ENCODE data around the gene B4GALT6. TPM values are rescaled to one million over a fixed set of nuclear protein-coding genes. Genes with fewer than 3 reads are reported as not detected.

The B4GALT6 gene
- total and polyA plus RNA-seq, 2 of the 8 experiments (the other 6 are each of a cell fraction or from before 2014, with no cell fraction given), result 6.3 to 41.5 TPM

DNA sequence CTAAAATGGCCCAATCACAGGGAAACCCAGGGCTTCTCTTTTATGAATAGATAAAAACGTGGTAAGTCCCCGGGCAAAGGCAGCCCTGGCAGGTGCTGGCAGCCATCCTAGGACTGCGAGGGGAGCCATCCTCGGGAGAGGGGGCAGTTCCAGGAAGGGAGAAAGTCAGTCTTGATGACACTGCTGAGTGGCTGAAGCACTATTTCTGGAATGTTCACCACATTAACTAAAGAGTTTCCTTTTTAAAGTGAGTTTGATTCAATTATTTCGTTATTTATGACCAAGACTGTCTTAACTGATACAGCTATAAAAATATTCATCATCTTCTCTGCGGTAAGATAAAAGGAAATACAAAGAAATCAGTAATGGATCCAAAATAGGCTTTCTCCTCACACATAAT is 72.3 kb downstream of the B4GALT6 start:
- POLR2A ChIA-PET (ENCODE audit: partially characterized antibody), result no interaction called here
- no peak overlapping the region for H2AFZ ChIP-seq (ENCODE audit: low read length)
- no peak for TF ChIP-seq BCL11A (IDR thresholded peaks at IDR 0.05; ENCODE audit: low read depth in 2 of 2, low read length in 2 of 2)
- no peak for TF ChIP-seq USF2 (IDR thresholded peaks at IDR 0.05; ENCODE audit: low read length)
- TF ChIP-seq TAF7 (optimal IDR thresholded peaks at IDR 0.05; ENCODE audit: borderline replicate concordance, low read depth, low read length), result no peak
- no peak for TF ChIP-seq RFX5 (IDR thresholded peaks at IDR 0.05; ENCODE audit: borderline replicate concordance, low read depth, low read length)
- TF ChIP-seq CEBPB (IDR thresholded peaks at IDR 0.05; ENCODE audit: low read depth, low read length), result no peak
- no peak for TF ChIP-seq SIRT6 (IDR thresholded peaks at IDR 0.05; ENCODE audit: low read length)
- TF ChIP-seq FOSL1 (IDR thresholded peaks at IDR 0.05; ENCODE audit: insufficient read depth, low read depth, low read length), result no peak
- TF ChIP-seq SP1 (IDR thresholded peaks at IDR 0.05; ENCODE audit: low read depth, low read length), result no peak
- TF ChIP-seq ASH2L (IDR thresholded peaks at IDR 0.05; ENCODE audit: low read length), result no peak
- TF ChIP-seq, protein P1, sequence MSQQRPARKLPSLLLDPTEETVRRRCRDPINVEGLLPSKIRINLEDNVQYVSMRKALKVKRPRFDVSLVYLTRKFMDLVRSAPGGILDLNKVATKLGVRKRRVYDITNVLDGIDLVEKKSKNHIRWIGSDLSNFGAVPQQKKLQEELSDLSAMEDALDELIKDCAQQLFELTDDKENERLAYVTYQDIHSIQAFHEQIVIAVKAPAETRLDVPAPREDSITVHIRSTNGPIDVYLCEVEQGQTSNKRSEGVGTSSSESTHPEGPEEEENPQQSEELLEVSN (IDR thresholded peaks at IDR 0.05), result no peak
- TF ChIP-seq, protein P2, sequence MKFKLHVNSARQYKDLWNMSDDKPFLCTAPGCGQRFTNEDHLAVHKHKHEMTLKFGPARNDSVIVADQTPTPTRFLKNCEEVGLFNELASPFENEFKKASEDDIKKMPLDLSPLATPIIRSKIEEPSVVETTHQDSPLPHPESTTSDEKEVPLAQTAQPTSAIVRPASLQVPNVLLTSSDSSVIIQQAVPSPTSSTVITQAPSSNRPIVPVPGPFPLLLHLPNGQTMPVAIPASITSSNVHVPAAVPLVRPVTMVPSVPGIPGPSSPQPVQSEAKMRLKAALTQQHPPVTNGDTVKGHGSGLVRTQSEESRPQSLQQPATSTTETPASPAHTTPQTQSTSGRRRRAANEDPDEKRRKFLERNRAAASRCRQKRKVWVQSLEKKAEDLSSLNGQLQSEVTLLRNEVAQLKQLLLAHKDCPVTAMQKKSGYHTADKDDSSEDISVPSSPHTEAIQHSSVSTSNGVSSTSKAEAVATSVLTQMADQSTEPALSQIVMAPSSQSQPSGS (IDR thresholded peaks at IDR 0.05; ENCODE audit: low read length), result no peak
- no peak for TF ChIP-seq JUN (IDR thresholded peaks at IDR 0.05; ENCODE audit: low read depth, low read length)

More for the DNA sequence above, 72.3 kb downstream of the B4GALT6 start:
- H3K79me1 ChIP-seq (ENCODE audit: low read depth, low read length), result no peaks in the 10 kb centered on the region
- WGBS, 2 experiments (ENCODE audit: extremely low coverage in 1 of 2, insufficient coverage in 1 of 2, insufficient read length in 1 of 2, insufficient replicate concordance in 2 of 2, low coverage in 1 of 2, low lambda C conversion rate in 2 of 2, missing lambda C conversion rate in 1 of 2), result 80% methylated on average over 6 of the region's 6 CpGs; no CpG with 5 or more reads in 1 of the 2 experiments
- H3K36me3 ChIP-seq (ENCODE audit: control insufficient read depth in 2 of 4, insufficient read depth in 4 of 4, low read length in 3 of 4), result no peaks in the 10 kb centered on the region
- H2BK15ac ChIP-seq (ENCODE audit: low read length), result no peak overlapping the region
- no peak overlapping the region for H2BK12ac ChIP-seq (ENCODE audit: low read depth, low read length)
- CTCF ChIA-PET (ENCODE audit: partially characterized antibody), result interaction anchor here (0.6 to 2.9 kb wide), 12 partner anchors 14 to 474 kb away, joined by 3 to 16 read pairs (median 6); no protein-coding TSS in a partner anchor
- DNase-seq (ENCODE audit: low read depth in 1 of 2, low spot score in 2 of 2), result no peak
- no peak overlapping the region for H4K91ac ChIP-seq (replicated peaks; ENCODE audit: insufficient read length, low read length)
- H3K27ac ChIP-seq (ENCODE audit: low read depth, low read length), result no peak overlapping the region
- no peaks in the 10 kb centered on the region for H3K79me2 ChIP-seq (ENCODE audit: control insufficient read depth in 1 of 2, insufficient read depth in 2 of 2, low read length in 2 of 2)
- H3K56ac ChIP-seq (replicated peaks; ENCODE audit: insufficient read length, low read depth, low read length), result no peak overlapping the region
- no peak overlapping the region for H2AK5ac ChIP-seq (ENCODE audit: low read depth, low read length)
- H3K9ac ChIP-seq (replicated peaks in 1 of 4; ENCODE audit: extremely low read depth in 1 of 4, low read depth in 3 of 4, low read length in 3 of 4), result no peak overlapping the region
- no peak overlapping the region for H4K8ac ChIP-seq (ENCODE audit: extremely low read depth, insufficient read depth, low read length)
- no peaks in the 10 kb centered on the region for H3K9me3 ChIP-seq (ENCODE audit: insufficient read depth in 2 of 2, low read depth in 1 of 2, low read length in 1 of 2)
- H3K4me1 ChIP-seq (replicated peaks in 1 of 4; ENCODE audit: control insufficient read depth in 3 of 4, insufficient read depth in 4 of 4, low read length in 3 of 4), result peaks cover 0 to 6% (median 3%) of the 10 kb centered on the region in 4 experiments; a peak in 4 of 7 replicates
- no peak overlapping the region for H3K18ac ChIP-seq (ENCODE audit: extremely low read depth, low read length)
- no peaks in the 10 kb centered on the region for H4K20me1 ChIP-seq (replicated peaks in 1 of 2; ENCODE audit: control insufficient read depth in 1 of 2, insufficient read depth in 2 of 2, low read length in 2 of 2)
- H3K23ac ChIP-seq (ENCODE audit: insufficient read length), result no peak overlapping the region
- no peak overlapping the region for H3K4me2 ChIP-seq (ENCODE audit: insufficient read depth in 1 of 2, low read depth in 2 of 2, low read length in 2 of 2)
- no peak overlapping the region for H4K5ac ChIP-seq (ENCODE audit: insufficient read length, low read depth, low read length)
- FAIRE-seq, result no peak
- H3K4ac ChIP-seq (replicated peaks; ENCODE audit: insufficient read length, low read depth, low read length), result no peak overlapping the region
- no peak overlapping the region for H3K14ac ChIP-seq (ENCODE audit: insufficient read length)
- H2BK20ac ChIP-seq (ENCODE audit: low read length), result no peak overlapping the region
- H3K4me3 ChIP-seq (ENCODE audit: extremely low read depth in 1 of 4, insufficient read depth in 2 of 4, low read depth in 3 of 4, low read length in 4 of 4), result no peak overlapping the region
- H3K27me3 ChIP-seq (replicated peaks in 1 of 4; ENCODE audit: control insufficient read depth in 3 of 4, extremely low read depth in 1 of 4, insufficient read depth in 3 of 4, low read length in 3 of 4), result no peaks in the 10 kb centered on the region
- no peak overlapping the region for H2BK5ac ChIP-seq (ENCODE audit: low read depth, low read length)
- H2BK120ac ChIP-seq (replicated peaks; ENCODE audit: low read depth, low read length), result no peak overlapping the region
- no peaks in the 10 kb centered on the region for H3K23me2 ChIP-seq (ENCODE audit: low read depth, low read length)

All from H1 (cell line).